ENCODE measurements around the gene TOR2A. TPM values are rescaled to one million over a fixed set of nuclear protein-coding genes. Genes with fewer than 3 reads are reported as not detected.

The TOR2A gene
- total RNA-seq, 1 experiment from 2014 or later, result 13.2 TPM

DNA sequence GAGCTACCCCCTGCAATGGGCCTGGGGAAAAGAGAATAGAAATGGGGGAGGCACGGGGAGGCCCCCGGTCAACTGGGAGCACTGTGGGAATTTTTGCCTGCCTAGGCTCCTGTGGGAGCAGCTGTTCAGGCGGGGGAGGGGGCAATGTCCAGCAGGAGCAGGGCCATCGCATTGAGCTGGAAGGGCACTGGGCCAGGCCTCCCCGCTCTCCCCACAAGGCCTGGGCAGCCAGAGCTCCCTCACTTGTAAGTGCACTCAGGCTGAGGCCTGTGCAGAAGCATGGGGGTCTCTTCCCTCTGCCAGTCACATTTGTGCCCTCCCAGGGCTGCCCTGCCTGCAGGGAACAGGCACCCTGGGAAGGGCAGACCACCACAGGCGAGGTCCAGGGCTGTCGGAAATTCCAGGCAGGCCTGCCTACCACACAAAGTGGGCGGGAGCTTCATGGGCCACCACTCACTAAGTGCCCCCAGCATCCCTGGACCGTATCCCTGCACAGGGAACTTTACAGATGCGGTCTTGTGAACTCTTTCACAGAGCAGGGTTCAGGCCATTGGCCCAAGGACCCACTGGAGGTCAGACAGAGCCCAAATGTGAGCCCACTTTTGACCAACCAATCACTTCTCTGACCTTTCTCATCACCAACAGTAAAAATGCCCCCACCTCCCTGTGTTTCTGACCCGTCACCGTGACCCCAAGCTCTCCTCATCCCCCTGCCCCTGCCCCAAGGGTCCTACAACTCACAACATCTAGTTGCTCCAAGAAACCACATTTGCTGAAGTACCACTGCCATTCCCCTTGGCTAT lies 29.3 kb downstream of the TOR2A start:
- Histone ChIP-seq H3K4me2 (ENCODE audit: insufficient read depth, insufficient read length, low read length) (no peak overlapping the region), H3K4ac (ENCODE audit: low read depth, low read length) (no peak overlapping the region; the same call in 1 of the 2 replicates), H3K9ac (ENCODE audit: extremely low read depth, insufficient read length, low read length) (no peak overlapping the region)

More for the DNA sequence above, 29.3 kb downstream of the TOR2A start:
- Histone ChIP-seq H4K20me1 (ENCODE audit: control insufficient read depth, insufficient read depth, insufficient read length) (no peaks in the 10 kb centered on the region), H3K79me1 (ENCODE audit: insufficient read depth, low read depth, low read length, poor library complexity, severe bottlenecking) (no peaks in the 10 kb centered on the region), H2AK5ac (ENCODE audit: insufficient read length, low read length) (no peak overlapping the region), H3K18ac (ENCODE audit: insufficient read length, low read depth, low read length) (peak overlapping the region; percentile 23), H2BK12ac (ENCODE audit: insufficient read length, low read depth, low read length) (no peak overlapping the region), H2BK5ac (ENCODE audit: insufficient read length, low read length) (no peak overlapping the region), H3K27ac (ENCODE audit: insufficient read length, low read depth, low read length) (no peak overlapping the region), H4K5ac (ENCODE audit: insufficient read length, low read depth, low read length) (no peak overlapping the region), H4K8ac (replicated peaks; ENCODE audit: insufficient read length, low read depth, low read length) (no peak overlapping the region), H2BK120ac (ENCODE audit: low read depth, low read length, poor library complexity, severe bottlenecking) (no peak overlapping the region), H2BK15ac (ENCODE audit: low read depth, low read length) (peak overlapping the region; percentile 33; the same call in 1 of the 2 replicates), H2AFZ (ENCODE audit: low read length) (no peak overlapping the region), H2BK20ac (ENCODE audit: low read depth, low read length, poor library complexity, severe bottlenecking) (no peak overlapping the region), H3K9me3 (ENCODE audit: control insufficient read depth, low read depth, low read length) (no peaks in the 10 kb centered on the region), H3K23ac (ENCODE audit: insufficient read length, low read depth, low read length) (no peak overlapping the region), H3K4me1 (ENCODE audit: insufficient read depth, low read length) (no peaks in the 10 kb centered on the region), H3T11ph (ENCODE audit: low read length) (no peak overlapping the region), H3K14ac (ENCODE audit: insufficient read depth, low read length) (peak overlapping the region; percentile 13; the same call in 1 of the 2 replicates), H3K56ac (ENCODE audit: insufficient read length, low read depth, low read length) (no peak overlapping the region), H3K27me3 (ENCODE audit: insufficient read depth, low read length) (no peaks in the 10 kb centered on the region), H3K79me2 (ENCODE audit: insufficient read depth, low read length) (no peaks in the 10 kb centered on the region), H3K23me2 (ENCODE audit: insufficient read length, low read depth, low read length, poor library complexity, severe bottlenecking) (no peaks in the 10 kb centered on the region), H4K91ac (ENCODE audit: insufficient read length, low read depth, low read length) (no peak overlapping the region)
- no peak overlapping the region for H3K4me3 Mint-ChIP-seq
- H3K36me3 Mint-ChIP-seq (ENCODE audit: insufficient read depth in 1 of 3, low read depth in 3 of 3), result no peaks in the 10 kb centered on the region
- H3K4me1 Mint-ChIP-seq, result peaks cover 6 to 22% of the 10 kb centered on the region in 2 experiments
- DNase-seq, result no peak
- WGBS (ENCODE audit: extremely low coverage, insufficient read length, low lambda C conversion rate), result no CpG with 5 or more reads among the region's 12 CpGs
- H3K9me3 Mint-ChIP-seq, result peaks cover 0 to 2% of the 10 kb centered on the region in 2 experiments; a peak in 1 of 5 replicates
- no peak overlapping the region; a peak in 1 of 7 replicates for H3K27ac Mint-ChIP-seq
- TF ChIP-seq, protein P1, sequence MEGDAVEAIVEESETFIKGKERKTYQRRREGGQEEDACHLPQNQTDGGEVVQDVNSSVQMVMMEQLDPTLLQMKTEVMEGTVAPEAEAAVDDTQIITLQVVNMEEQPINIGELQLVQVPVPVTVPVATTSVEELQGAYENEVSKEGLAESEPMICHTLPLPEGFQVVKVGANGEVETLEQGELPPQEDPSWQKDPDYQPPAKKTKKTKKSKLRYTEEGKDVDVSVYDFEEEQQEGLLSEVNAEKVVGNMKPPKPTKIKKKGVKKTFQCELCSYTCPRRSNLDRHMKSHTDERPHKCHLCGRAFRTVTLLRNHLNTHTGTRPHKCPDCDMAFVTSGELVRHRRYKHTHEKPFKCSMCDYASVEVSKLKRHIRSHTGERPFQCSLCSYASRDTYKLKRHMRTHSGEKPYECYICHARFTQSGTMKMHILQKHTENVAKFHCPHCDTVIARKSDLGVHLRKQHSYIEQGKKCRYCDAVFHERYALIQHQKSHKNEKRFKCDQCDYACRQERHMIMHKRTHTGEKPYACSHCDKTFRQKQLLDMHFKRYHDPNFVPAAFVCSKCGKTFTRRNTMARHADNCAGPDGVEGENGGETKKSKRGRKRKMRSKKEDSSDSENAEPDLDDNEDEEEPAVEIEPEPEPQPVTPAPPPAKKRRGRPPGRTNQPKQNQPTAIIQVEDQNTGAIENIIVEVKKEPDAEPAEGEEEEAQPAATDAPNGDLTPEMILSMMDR (conservative IDR thresholded peaks at IDR 0.05), result no peak
- peaks cover 7% of the 10 kb centered on the region for H3K27me3 Mint-ChIP-seq (ENCODE audit: low read depth)
